Heart right ventricle (tissue), 16 donors: ENCODE data around the gene RASSF8. TPM values are rescaled to one million over a fixed set of nuclear protein-coding genes. Genes with fewer than 3 reads are reported as not detected.

Experiments used
- ATAC-seq, 8 donors: fragments of 200-7000 bp; cut with Tn5 transposase; one replicate each; pipeline ENCODE4 v1.9.1; 2020; ENCODE audit warnings: mild to moderate bottlenecking in 8 of 8, moderate library complexity in 8 of 8, moderate number of reproducible peaks in 1 of 8
- DNase-seq, 2 donors: peaks; one replicate each; pipeline ENCODE4 v3.0.0-alpha.2; 2020
- H3K27ac ChIP-seq, 10 donors: fragments of 200-600 bp; sonication (generic) in 2 of 10; one replicate each; pipeline versions ENCODE4 v1.5.0 to v1.8.0; 2020 to 2022; ENCODE audit warnings: mild to moderate bottlenecking in 3 of 10
- H3K27me3 ChIP-seq, 7 donors: fragments of 200-600 bp; one replicate each; pipeline ENCODE4 v1.8.0; 2021 to 2022; ENCODE audit warnings: mild to moderate bottlenecking in 2 of 7
- H3K36me3 ChIP-seq, 9 donors: fragments of 200-600 bp; sonication (generic) in 1 of 9; one replicate each; pipeline versions ENCODE4 v1.5.0 to v1.8.0; 2020 to 2022; ENCODE audit warnings: mild to moderate bottlenecking in 2 of 9
- H3K4me1 ChIP-seq, 9 donors: fragments of 200-600 bp; sonication (generic) in 1 of 9; one replicate each; pipeline versions ENCODE4 v1.5.0 to v1.8.0; 2020 to 2022; ENCODE audit warnings: mild to moderate bottlenecking in 4 of 9
- H3K4me3 ChIP-seq, 10 donors: fragments of 200-600 bp; sonication (generic) in 2 of 10; one replicate each; pipeline versions ENCODE4 v1.5.0 to v1.8.0; 2020 to 2022; ENCODE audit warnings: mild to moderate bottlenecking in 7 of 10, moderate library complexity in 2 of 10
- H3K9me3 ChIP-seq, 11 donors: fragments of 200-600 bp in 10 of 11; sonication (generic) in 2 of 11; one replicate each; pipeline versions ENCODE4 v1.5.0 to v1.8.0; 2013 to 2022; ENCODE audit warnings: mild to moderate bottlenecking in 2 of 11, control low read depth in 1 of 11, moderate library complexity in 1 of 11
- CTCF ChIP-seq, 9 donors: fragments of 200-600 bp; sonication (generic) in 2 of 9; IDR thresholded peaks; one replicate each; pipeline versions ENCODE4 v1.5.0 to v1.8.0; 2021 to 2022; ENCODE audit warnings: antibody characterized with exemption in 9 of 9, mild to moderate bottlenecking in 5 of 9, moderate library complexity in 1 of 9
- WGBS, 2 donors: extraction: QIAGEN DNeasy Blood & Tissue Kit; methylation state at CpG; one replicate each; pipeline ENCODE4 v1.1.7; 2013; ENCODE audit warnings: inconsistent platforms in 1 of 2; 5-methylcytosine and 5-hydroxymethylcytosine counted together
- intact Hi-C, 10 donors: fragments of 100-400 bp; cut with DNase I; formaldehyde crosslinking; loops; one replicate each; pipeline versions ENCODE4 v1.11.1 to v1.14.2; 2022
- polyA plus RNA-seq, 2 donors: library from polyadenylated mRNA; stranded (reverse); fragments of 200-250 nt; gene quantifications; one replicate each; pipeline ENCODE4 v1.2.3, GENCODE V29; 2013
- total RNA-seq, 10 donors: library from RNA; stranded (reverse); fragmentation: NEBNext Ultra II Directional in 3 of 10; extraction: Animal tissue kit (Norgen Biotek cat#: 25700) in 3 of 10; gene quantifications; one replicate each; pipeline versions ENCODE4 v1.2.1 to v1.2.4, GENCODE V29; 2021 to 2023
- donor health status: Arrhythmogenic right ventricular cardiomyopathy.
- donor health status: ischemic (EF 13 %, LVEDD 7.1; RV severe dilation, severe dysfunction).
- donor health status: healthy with polysubstance abuse.
- donor health status: DM: no; HTN: yes; CAD: no.
- donor health status: DM: no; HTN: no; CAD: no.
- donor health status: ischemic (EF 25% LVEDD 6.9; RV normal size, moderate dysfunction).
- donor health status: ischemic (EF 25% LVEDD 5.7; RV mildly dilated, moderate dysfunction).
- donor health status: healthy.
- donor health status: DM: yes; HTN: yes; CAD: no.
- donor health status: Ischemic cardiomyopathy.
- donor health status: ischemic (EF 35%, LVEDD 5.7; RV mildly dilated, moderate dysfunction).
- donor health status: nonischemic (EF 11% LVEDD 7.7; RV severe dilation, severe dysfunction).
- donor health status: DM: yes; HTN: yes; CAD: no.
- donor health status: PGD.
- donor health status: ischemic (EF 29% LVEDD 5.4; RV normal size, mild dysfunction).
- donor health status: nonischemic (EF 23%, LVEDD 6.1; RV moderate dilation, normal function).

The RASSF8 gene
- total and polyA plus RNA-seq, 12 donors: 5.7 to 43.9 (median 28.9) TPM

GRCh38 chr12:26031827-26032226 is 73.3 kb downstream of the RASSF8 start:
- intact Hi-C loops: loop anchor here in 2 of 10 donors (5.0 kb wide), 2 partner anchors 75 to 595 kb away; partner anchors contain the start of gene RASSF8 (in 1 of the 2)
- Histone ChIP-seq H3K27me3 (no peaks in the 10 kb centered on the region), H3K4me3 (no peak overlapping the region), H3K27ac (no peak overlapping the region), H3K9me3 (no peaks in the 10 kb centered on the region), H3K4me1 (peaks cover 0 to 43% (median 18%) of the 10 kb centered on the region in 9 donors), H3K36me3 (no peaks in the 10 kb centered on the region)
- DNase-seq: no peak
- TF ChIP-seq CTCF (IDR thresholded peaks at IDR 0.05): no peak
- ATAC-seq: no peak

- Histone ChIP-seq H3K4me1 (peaks cover 0 to 47% (median 18%) of the 10 kb centered on the region in 9 donors), H3K36me3 (no peaks in the 10 kb centered on the region), H3K4me3 (no peak overlapping the region), H3K27ac (peak overlapping the region in 1 of 10 donors; percentile 7), H3K27me3 (no peaks in the 10 kb centered on the region), H3K9me3 (no peaks in the 10 kb centered on the region)
- intact Hi-C loops: loop anchor here in 2 of 10 donors (5.0 kb wide), 2 partner anchors 75 to 595 kb away; partner anchors contain the start of gene RASSF8 (in 1 of the 2)
- DNase-seq: no peak
- ATAC-seq: no peak
- 82 to 91% methylated on average over 1 of the region's 1 CpG for WGBS, 2 donors
- TF ChIP-seq CTCF (IDR thresholded peaks at IDR 0.05): no peak
These were observed 73.8 kb downstream of the RASSF8 start for GRCh38 chr12:26032290-26032689.

- Histone ChIP-seq H3K36me3 (no peaks in the 10 kb centered on the region), H3K27me3 (no peaks in the 10 kb centered on the region), H3K9me3 (no peaks in the 10 kb centered on the region), H3K27ac (peak overlapping the region in 1 of 10 donors; percentile 7), H3K4me3 (no peak overlapping the region), H3K4me1 (peaks cover 0 to 51% (median 18%) of the 10 kb centered on the region in 9 donors)
- intact Hi-C loops: loop anchor here in 2 of 10 donors (5.0 kb wide), 2 partner anchors 75 to 595 kb away; partner anchors contain the start of gene RASSF8 (in 1 of the 2)
- no peak for TF ChIP-seq CTCF (IDR thresholded peaks at IDR 0.05)
- DNase-seq: no peak
- WGBS, 2 donors: 44 to 57% methylated on average over 1 of the region's 1 CpG
- no peak for ATAC-seq
These were observed 74.3 kb downstream of the RASSF8 start for GRCh38 chr12:26032719-26033241.

- Histone ChIP-seq H3K36me3 (no peaks in the 10 kb centered on the region), H3K9me3 (no peaks in the 10 kb centered on the region), H3K27me3 (no peaks in the 10 kb centered on the region), H3K4me3 (no peak overlapping the region), H3K4me1 (peaks cover 0 to 45% (median 18%) of the 10 kb centered on the region in 9 donors), H3K27ac (no peak overlapping the region)
- DNase-seq: no peak
- no peak for ATAC-seq
- intact Hi-C loops: loop anchor here in 2 of 10 donors (5.0 kb wide), 2 partner anchors 77 to 597 kb away; partner anchors contain the start of gene RASSF8 (in 1 of the 2)
- TF ChIP-seq CTCF (IDR thresholded peaks at IDR 0.05): no peak
- 91 to 94% methylated on average over 5 of the region's 5 CpGs for WGBS, 2 donors
These were observed 76.1 kb downstream of the RASSF8 start for GRCh38 chr12:26034371-26035142.
